Nephron progenitor cell (in vitro differentiated cells): ENCODE data around the gene CA10.
A peak's percentile ranks its signal among the peaks of the same experiment; 100 is the strongest.

Experiments used
- DNase-seq: peaks from one replicate; pipeline ENCODE4 v3.0.0; 2021
- H3K27ac Mint-ChIP-seq: 2 replicates; pipeline ENCODE4 v1.8.0; 2021; ENCODE audit warnings: mild to moderate bottlenecking, moderate library complexity, mixed read lengths
- H3K27me3 Mint-ChIP-seq: 2 replicates; pipeline ENCODE4 v1.8.0; 2021; ENCODE audit warnings: mild to moderate bottlenecking, low read depth, mixed read lengths; ENCODE audit not compliant: poor library complexity
- H3K36me3 Mint-ChIP-seq: 2 replicates; pipeline ENCODE4 v1.8.0; 2021; ENCODE audit warnings: low read depth, mixed read lengths
- H3K4me1 Mint-ChIP-seq: 2 replicates; pipeline ENCODE4 v1.8.0; 2021; ENCODE audit warnings: mixed read lengths
- H3K4me3 Mint-ChIP-seq: 2 replicates; pipeline ENCODE4 v1.8.0; 2021; ENCODE audit warnings: mild to moderate bottlenecking, moderate library complexity, mixed read lengths
- H3K9me3 Mint-ChIP-seq: 2 replicates; pipeline ENCODE4 v1.8.0; 2021; ENCODE audit warnings: mild to moderate bottlenecking, moderate library complexity, mixed read lengths
- CTCF ChIP-seq: fragments of 200-600 bp; sonication (generic); IDR thresholded peaks from 2 replicates; pipeline ENCODE4 v1.5.0; 2021; ENCODE audit warnings: antibody characterized with exemption

CA10 gene

GRCh38 chr17:51767287-51767686 lies 391.2 kb downstream of the CA10 start:
- peaks cover 9% of the 10 kb centered on the region for H3K27me3 Mint-ChIP-seq
- no peaks in the 10 kb centered on the region for H3K36me3 Mint-ChIP-seq
- no peak overlapping the region for H3K4me3 Mint-ChIP-seq
- H3K27ac Mint-ChIP-seq = no peak overlapping the region
- H3K9me3 Mint-ChIP-seq = no peaks in the 10 kb centered on the region
- H3K4me1 Mint-ChIP-seq = peaks cover 21% of the 10 kb centered on the region
- no peak for TF ChIP-seq CTCF
- no peak for DNase-seq

GRCh38 chr17:51765282-51766135 lies 393.0 kb downstream of the CA10 start:
- Mint-ChIP-seq H3K4me1 (peaks cover 25% of the 10 kb centered on the region), H3K27me3 (peaks cover 7% of the 10 kb centered on the region)
- DNase-seq = no peak

GRCh38 chr17:51764387-51764971 lies 394.0 kb downstream of the CA10 start:
- DNase-seq = peak; percentile 61
- Mint-ChIP-seq H3K36me3 (no peaks in the 10 kb centered on the region), H3K4me1 (peaks cover 25% of the 10 kb centered on the region), H3K4me3 (no peak overlapping the region), H3K27me3 (peaks cover 5% of the 10 kb centered on the region), H3K9me3 (no peaks in the 10 kb centered on the region), H3K27ac (no peak overlapping the region)
- peak; percentile 90 for TF ChIP-seq CTCF

More at GRCh38 chr17:51765282-51766135, 393.0 kb downstream of the CA10 start:
- no peaks in the 10 kb centered on the region for H3K36me3 Mint-ChIP-seq
- H3K9me3 Mint-ChIP-seq = no peaks in the 10 kb centered on the region
- H3K4me3 Mint-ChIP-seq = no peak overlapping the region
- H3K27ac Mint-ChIP-seq = no peak overlapping the region
- TF ChIP-seq CTCF = no peak

- Mint-ChIP-seq H3K9me3 (no peaks in the 10 kb centered on the region), H3K27me3 (peaks cover 5% of the 10 kb centered on the region), H3K36me3 (no peaks in the 10 kb centered on the region), H3K27ac (no peak overlapping the region), H3K4me1 (peaks cover 25% of the 10 kb centered on the region), H3K4me3 (no peak overlapping the region)
- TF ChIP-seq CTCF = no peak
- no peak for DNase-seq
These were observed 395.5 kb downstream of the CA10 start for GRCh38 chr17:51763058-51763457.

GRCh38 chr17:51761105-51761504 lies 397.4 kb downstream of the CA10 start:
- DNase-seq = no peak

More at GRCh38 chr17:51761105-51761504, 397.4 kb downstream of the CA10 start:
- no peaks in the 10 kb centered on the region for H3K9me3 Mint-ChIP-seq
- peaks cover 25% of the 10 kb centered on the region for H3K4me1 Mint-ChIP-seq
- peaks cover 6% of the 10 kb centered on the region for H3K27me3 Mint-ChIP-seq
- H3K27ac Mint-ChIP-seq = no peak overlapping the region
- no peak for TF ChIP-seq CTCF
- no peaks in the 10 kb centered on the region for H3K36me3 Mint-ChIP-seq
- no peak overlapping the region for H3K4me3 Mint-ChIP-seq
